GM13977 (cell line): ENCODE results near the gene HOMER1.

Source experiments
- DNase-seq: peaks from one replicate; pipeline ENCODE4 v3.0.0; 2012; ENCODE audit warnings: low spot score
- CTCF ChIP-seq: IDR thresholded peaks from 2 replicates; pipeline ENCODE4 v1.5.1; 2012; ENCODE audit warnings: mild to moderate bottlenecking, control low read depth; ENCODE audit not compliant: insufficient read depth; ENCODE audit errors: extremely low read depth, missing control alignments
- in situ Hi-C: fragments of 300-500 bp; cut with MboI; formaldehyde crosslinking; loops from one replicate; pipeline ENCODE4 v1.12.0; 2022; ENCODE audit warnings: low sequenced_read_pairs, low pct_unique_long_range_greater_than_20kb, mixed read lengths, inconsistent platforms; ENCODE audit not compliant: unreplicated experiment

HOMER1 gene

DNA sequence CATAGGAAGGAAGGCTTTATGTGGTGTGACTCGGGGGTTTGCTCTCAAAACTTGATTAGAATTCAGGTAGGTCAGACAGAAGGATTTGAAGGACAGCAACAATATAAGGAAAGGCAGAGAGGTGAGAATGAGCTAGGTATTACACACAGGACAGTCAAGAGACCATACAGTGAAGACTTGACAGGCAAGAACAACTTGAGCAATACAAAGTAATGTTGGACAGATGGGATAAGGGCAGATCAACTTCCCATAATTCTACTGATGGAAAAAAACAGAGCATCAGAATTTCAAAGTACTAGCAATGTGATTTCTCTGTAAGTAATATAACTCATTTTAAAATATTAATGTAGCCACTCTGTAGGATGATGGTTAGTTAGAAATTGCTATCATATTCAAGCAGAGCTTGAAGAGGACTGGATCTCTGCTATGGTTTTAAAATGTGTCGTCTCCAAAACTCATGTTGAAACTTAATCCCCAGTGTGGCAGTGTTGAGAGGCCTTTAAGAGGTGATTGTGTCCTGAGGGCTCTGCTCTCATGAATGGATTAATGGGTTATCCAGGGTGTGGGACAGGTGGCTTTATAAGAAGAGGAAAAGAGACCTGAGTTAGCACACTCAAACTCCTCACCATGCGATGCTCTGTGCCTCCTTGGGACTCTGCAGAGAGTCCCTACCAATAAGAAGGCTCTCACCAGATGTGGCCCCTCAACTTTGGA lies 22.4 kb upstream of the HOMER1 start:
- in situ Hi-C loops = no loop called here

DNA sequence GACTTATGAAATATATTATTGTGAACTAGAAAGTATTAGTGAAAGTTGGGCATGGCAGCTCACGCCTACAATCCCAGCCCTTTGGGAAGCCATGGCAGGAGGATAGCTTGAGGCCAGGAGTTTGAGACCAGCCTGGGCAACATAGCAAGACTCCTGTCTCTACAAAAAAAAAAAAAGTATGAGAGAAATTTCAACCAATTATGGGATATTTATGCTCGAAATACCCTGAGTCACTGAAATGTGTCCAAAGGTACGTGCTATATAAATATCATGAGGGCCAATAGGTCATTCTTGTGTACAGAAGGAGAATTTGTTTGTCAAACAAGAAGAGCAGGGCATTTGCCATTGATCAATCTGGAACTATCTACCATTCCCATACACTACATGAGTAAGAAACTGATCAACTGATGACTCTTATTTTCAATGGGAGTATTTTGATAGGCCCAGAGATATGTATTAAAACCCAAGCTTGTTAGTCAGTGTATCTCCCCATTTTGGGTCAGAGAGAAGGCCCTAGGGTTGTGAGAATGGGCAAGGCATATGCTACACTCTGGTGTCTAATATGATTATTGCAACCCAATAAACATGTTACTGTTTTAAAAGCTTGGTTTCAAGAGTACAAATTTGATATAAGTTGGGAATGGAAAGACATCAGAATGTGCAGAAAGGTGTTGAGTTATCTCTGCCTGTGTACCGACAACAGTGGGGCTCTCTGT lies 21.7 kb upstream of the HOMER1 start:
- in situ Hi-C loops = no loop called here
- no peak for DNase-seq
- no peak for TF ChIP-seq CTCF

More for the DNA sequence above, 22.4 kb upstream of the HOMER1 start:
- no peak for TF ChIP-seq CTCF
- no peak for DNase-seq

- DNase-seq = no peak
- in situ Hi-C loops = no loop called here
- TF ChIP-seq CTCF = no peak
Measured at GRCh38 chr5:79529110-79529509, 15.2 kb upstream of the HOMER1 start.

- in situ Hi-C loops = no loop called here
- no peak for TF ChIP-seq CTCF
- DNase-seq = no peak
Measured at GRCh38 chr5:79527431-79527830, 13.5 kb upstream of the HOMER1 start.

GRCh38 chr5:79526928-79527327 lies 13.0 kb upstream of the HOMER1 start:
- no peak for TF ChIP-seq CTCF
- in situ Hi-C loops = no loop called here
- no peak for DNase-seq

GRCh38 chr5:79526493-79526892 lies 12.6 kb upstream of the HOMER1 start:
- no peak for TF ChIP-seq CTCF
- in situ Hi-C loops = no loop called here
- DNase-seq = no peak
